ENCODE measurements around the gene CAPN9. TPM values are rescaled to one million over a fixed set of nuclear protein-coding genes. Genes with fewer than 3 reads are reported as not detected.
A peak's percentile ranks its signal among the peaks of the same experiment; 100 is the strongest.
"Not testable (repeated sequence)": the region's sequence is repeated elsewhere in the genome, so short reads cannot be mapped to it uniquely, and the experiment has no call there.

The CAPN9 gene
- total RNA-seq, 1 donor from 2014 or later: 0.83 TPM

DNA sequence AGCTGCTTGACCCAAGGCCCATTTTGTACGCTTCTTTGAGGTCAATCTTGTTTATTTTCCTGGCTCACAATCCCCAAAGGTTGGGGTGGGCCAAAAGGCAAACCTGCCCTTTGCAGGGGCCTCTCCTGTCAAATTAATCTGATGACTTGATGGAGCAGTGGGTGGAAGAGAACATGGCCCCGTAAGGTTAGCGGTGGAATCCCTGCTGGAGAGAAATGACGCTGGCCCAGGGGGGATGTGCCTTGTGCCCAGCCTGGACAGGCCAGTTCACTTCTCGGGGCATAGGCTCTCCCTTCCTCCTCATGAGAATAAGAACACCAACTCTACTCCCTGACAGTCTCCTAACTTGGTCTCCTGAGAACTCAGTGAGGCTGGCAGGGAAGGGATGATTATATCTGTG, 80.6 kb downstream of the CAPN9 start:
- ATAC-seq (ENCODE audit: poor library complexity) (no peak), DNase-seq (no peak)
- intact Hi-C loops (cut with DNase I): no loop called here

- DNase-seq: no peak
These were observed 81.2 kb downstream of the CAPN9 start for GRCh38 chr1:230828421-230828820.

GRCh38 chr1:230831771-230832170, 84.6 kb downstream of the CAPN9 start:
- DNase-seq (no peak), ATAC-seq (ENCODE audit: poor library complexity) (no peak)
- intact Hi-C loops (cut with DNase I): no loop called here

More at GRCh38 chr1:230828421-230828820, 81.2 kb downstream of the CAPN9 start:
- intact Hi-C loops (cut with DNase I): no loop called here
- no peak for ATAC-seq (ENCODE audit: poor library complexity)

DNA sequence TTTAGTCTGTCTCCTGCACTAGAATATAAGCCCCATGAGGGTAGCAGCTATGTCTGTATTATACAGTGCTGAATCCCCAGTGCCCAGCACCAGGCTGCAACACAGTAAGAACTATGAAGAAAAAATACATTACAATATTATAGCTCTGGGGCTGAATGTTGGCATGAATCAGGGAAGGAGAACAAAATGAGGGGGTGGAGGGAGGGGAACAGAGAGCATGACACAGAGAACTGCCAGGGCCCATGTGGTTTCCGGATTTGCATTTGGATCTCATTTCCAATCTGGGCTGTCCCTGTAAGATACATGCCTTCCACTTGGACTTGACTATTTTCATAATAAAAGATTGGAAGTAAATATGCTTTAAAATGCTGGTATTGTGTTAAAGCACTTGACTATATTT, 85.3 kb downstream of the CAPN9 start:
- intact Hi-C loops (cut with DNase I): no loop called here
- DNase-seq (no peak), ATAC-seq (ENCODE audit: poor library complexity) (no peak)

DNA sequence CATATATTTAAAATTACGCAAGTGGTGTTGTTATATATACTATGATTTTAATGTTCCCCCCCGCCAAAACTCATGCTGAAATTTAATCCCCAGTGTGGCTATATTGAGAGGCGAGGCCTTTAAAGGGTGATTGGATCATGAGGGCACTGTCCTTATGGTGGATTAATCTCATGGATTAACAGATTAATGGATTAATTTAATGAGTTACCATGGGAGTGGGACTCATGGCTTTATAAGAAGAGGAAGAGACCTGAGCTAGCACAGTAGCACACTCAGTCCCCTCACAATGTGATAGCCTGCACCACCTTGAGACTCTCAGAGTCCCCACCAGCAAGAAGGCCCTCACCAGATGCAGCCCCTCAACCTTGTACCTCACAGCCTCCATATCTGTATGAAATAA, 86.3 kb downstream of the CAPN9 start:
- no peak for DNase-seq
- ATAC-seq (ENCODE audit: poor library complexity): no peak
- intact Hi-C loops (cut with DNase I): no loop called here

DNA sequence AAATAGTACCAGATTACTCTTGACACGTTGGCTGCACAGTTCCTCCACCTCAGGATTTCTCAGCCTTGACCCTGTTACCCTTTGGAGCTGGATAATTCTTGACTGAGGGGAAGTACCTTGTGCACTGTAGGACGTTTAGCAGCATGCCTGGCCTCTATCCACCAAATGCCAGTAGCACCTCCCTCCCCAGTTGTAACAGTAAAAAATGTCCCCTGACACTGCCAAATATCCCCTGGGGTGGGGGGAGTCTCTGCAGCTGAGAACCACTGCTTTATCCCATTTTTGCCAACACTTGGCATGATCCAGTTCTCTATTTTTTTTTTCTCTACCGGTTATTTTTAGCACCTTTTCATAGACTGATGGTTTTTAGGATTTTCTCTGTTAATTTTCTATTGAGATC, 87.1 kb downstream of the CAPN9 start:
- intact Hi-C loops (cut with DNase I): no loop called here
- DNase-seq (no peak), ATAC-seq (ENCODE audit: poor library complexity) (peak; percentile 73)

- ATAC-seq (ENCODE audit: poor library complexity) (no peak), DNase-seq (no peak)
- intact Hi-C loops (cut with DNase I): no loop called here
These were observed 89.2 kb downstream of the CAPN9 start for GRCh38 chr1:230836347-230836746.

DNA sequence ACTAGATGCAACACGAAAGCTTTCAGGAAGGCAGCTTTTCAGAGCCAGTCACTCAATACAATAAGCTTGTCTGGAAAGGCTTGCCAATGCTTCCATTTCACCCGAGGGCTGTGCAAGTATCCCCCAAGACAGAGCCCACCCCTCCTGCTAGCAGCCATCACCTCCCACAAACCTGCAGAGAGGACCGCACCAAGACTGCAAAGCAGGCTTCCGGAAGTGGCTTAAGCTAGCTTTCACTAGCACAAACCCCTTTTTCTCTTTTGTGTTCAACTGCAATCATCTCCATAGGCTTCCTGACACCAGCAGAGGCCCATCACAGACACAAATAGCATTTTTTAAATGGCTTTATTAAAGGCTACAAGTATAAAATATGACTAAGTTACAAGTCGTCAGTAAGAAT, 89.6 kb downstream of the CAPN9 start:
- intact Hi-C loops (cut with DNase I): no loop called here
- ATAC-seq (ENCODE audit: poor library complexity): no peak

GRCh38 chr1:230839173-230839572, 92.0 kb downstream of the CAPN9 start:
- ATAC-seq (ENCODE audit: poor library complexity) (no peak), DNase-seq (no peak)
- intact Hi-C loops (cut with DNase I): no loop called here

More for the DNA sequence above, 89.6 kb downstream of the CAPN9 start:
- DNase-seq: no peak

GRCh38 chr1:230842801-230843200, 95.6 kb downstream of the CAPN9 start:
- ATAC-seq (ENCODE audit: poor library complexity) (peak; percentile 87), DNase-seq (peak; percentile 79)
- intact Hi-C loops (cut with DNase I): no loop called here

DNA sequence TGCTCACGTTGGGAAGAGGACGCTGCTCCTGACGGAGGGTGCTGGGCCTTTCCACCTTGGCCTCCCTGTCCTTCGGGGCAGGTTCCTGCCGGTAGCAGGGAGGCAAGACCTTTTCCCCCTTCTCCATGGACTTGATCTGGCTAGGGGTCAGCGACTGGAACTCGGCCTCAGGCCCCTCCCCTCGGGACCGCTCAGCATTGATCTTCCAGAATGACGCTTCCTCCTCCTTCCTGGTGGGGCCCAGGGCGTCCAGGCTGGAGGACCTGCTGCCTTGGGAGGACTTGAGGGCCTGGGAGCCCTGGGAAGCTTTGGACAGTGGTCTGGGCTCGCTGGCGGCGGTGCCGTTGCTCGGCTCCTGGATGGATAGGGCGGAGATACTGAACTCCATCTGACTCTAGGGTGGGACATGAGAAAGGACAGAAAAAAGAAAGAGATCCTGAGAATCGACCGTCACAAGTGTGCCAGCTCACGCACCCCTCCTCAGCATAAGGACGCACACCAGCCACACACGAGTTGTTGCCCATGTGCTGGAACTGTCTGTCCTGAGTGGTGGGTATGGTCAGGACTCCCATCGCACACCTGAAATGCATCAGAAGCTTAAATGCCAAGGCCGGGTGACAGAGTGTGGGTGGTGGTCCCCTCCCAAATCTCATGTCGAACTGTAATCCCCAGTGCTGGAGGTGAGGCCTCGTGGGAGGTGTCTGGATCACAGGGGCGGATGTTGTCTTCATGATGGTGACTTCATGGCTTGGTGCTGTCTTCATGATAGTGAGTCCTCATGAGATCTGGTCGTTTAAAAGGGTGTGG, 96.5 kb downstream of the CAPN9 start:
- intact Hi-C loops (cut with DNase I): no loop called here
- no peak for ATAC-seq (ENCODE audit: poor library complexity)
- DNase-seq: no peak

DNA sequence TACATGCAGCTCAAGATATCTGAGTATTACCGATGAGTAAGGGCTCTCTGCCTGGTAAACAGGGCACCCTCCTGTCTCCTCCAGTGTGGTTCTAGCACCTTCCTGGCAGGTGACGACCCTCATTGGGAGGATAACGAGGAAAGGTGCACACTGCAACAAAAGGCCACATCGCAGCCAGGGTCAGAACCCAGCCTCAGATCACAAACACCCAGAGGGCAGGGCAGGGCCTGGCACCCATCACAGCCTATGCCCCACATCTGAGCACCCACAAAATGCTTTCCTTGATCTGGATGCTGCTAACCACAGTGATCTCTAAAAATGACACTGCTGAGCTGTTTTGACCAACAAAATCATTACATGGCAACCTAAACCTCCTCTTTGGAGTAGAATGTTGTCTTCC, 97.4 kb downstream of the CAPN9 start:
- DNase-seq (no peak), ATAC-seq (ENCODE audit: poor library complexity) (no peak)
- intact Hi-C loops (cut with DNase I): no loop called here

DNA sequence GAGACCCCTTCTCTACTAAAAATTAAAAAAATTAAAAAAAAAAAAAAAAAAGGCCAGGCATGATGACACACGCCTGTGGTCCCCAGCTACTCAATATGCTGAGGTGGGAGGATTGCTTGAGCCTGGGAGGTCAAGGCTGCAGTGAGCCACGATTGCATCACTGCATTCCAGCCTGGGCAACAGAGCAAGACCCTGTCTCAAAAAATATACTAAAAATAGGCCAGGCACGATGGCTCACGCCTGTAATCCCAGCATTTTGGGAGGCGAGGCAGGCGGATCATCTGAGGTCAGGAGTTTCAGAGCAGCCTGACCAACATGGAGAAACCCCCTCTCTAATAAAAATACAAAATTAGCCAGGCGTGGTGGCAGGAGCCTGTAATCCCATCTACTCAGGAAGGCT, 98.0 kb downstream of the CAPN9 start:
- ATAC-seq (ENCODE audit: poor library complexity); DNase-seq; intact Hi-C loops (cut with DNase I): not testable (repeated sequence)

DNA sequence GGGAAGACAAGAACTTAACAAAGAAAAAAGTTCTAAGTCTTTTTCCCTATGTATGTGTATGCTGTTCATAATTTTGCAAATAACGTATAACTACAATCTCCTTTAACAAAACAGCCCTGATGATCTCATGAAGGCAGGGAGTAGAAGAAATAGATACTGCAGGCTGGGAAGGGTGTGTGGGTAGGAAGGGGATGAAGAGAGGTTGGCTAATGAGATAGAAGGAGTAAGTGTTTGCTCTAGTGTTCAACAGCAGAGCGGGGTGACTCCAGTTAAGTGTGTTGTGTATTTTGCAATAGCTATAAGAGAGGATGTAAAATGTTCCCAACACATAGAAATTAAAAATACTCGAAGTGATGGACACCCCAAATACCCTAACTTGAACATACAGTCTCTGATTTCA, 101.0 kb downstream of the CAPN9 start:
- no peak for DNase-seq
- no peak for ATAC-seq (ENCODE audit: poor library complexity)
- intact Hi-C loops (cut with DNase I): no loop called here

- ATAC-seq (ENCODE audit: poor library complexity): peak; percentile 85
- DNase-seq: peak; percentile 71
- intact Hi-C loops (cut with DNase I): no loop called here
These were observed 102.5 kb downstream of the CAPN9 start for GRCh38 chr1:230849451-230850224.

GRCh38 chr1:230850547-230850946, 103.4 kb downstream of the CAPN9 start:
- intact Hi-C loops (cut with DNase I): no loop called here
- ATAC-seq (ENCODE audit: poor library complexity): no peak

DNA sequence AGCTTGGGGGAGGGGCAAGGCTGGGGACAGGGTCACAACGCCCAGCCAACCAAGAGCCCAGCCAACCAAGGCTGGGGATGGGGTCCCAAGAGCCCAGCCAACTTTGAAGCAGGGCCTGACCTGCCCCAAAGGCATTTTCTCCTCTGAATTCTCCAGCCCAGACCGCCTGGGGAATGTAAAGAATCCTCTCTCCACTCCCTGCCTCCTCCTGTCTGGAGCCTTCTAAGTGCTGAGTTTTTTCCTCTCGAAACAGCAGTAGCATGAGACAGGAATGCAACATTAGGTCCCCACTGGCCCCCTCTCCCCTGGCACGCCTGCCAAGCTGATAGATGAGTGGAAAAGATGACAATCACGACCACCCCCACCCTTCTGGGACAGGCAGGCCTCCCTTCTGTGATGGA, 104.1 kb downstream of the CAPN9 start:
- DNase-seq (no peak), ATAC-seq (ENCODE audit: poor library complexity) (no peak)
- intact Hi-C loops (cut with DNase I): no loop called here

More at GRCh38 chr1:230850547-230850946, 103.4 kb downstream of the CAPN9 start:
- DNase-seq: no peak
